Endothelial cell (in vitro differentiated cells): ENCODE measurements around the gene RET. TPM values are rescaled to one million over a fixed set of nuclear protein-coding genes. Genes with fewer than 3 reads are reported as not detected.

Experiments used
- DNase-seq: peaks from one replicate; pipeline ENCODE4 v3.0.0; 2021; ENCODE audit warnings: low spot score
- H3K27ac Mint-ChIP-seq: one replicate; pipeline ENCODE4 v1.8.0; 2021; ENCODE audit warnings: mixed read lengths, inconsistent platforms; ENCODE audit not compliant: unreplicated experiment
- H3K27me3 Mint-ChIP-seq: one replicate; pipeline ENCODE4 v1.8.0; 2021; ENCODE audit warnings: mild to moderate bottlenecking, moderate library complexity, mixed read lengths, inconsistent platforms; ENCODE audit not compliant: unreplicated experiment
- H3K36me3 Mint-ChIP-seq: one replicate; pipeline ENCODE4 v1.8.0; 2021; ENCODE audit warnings: mild to moderate bottlenecking, low read depth, mixed read lengths, inconsistent platforms; ENCODE audit not compliant: unreplicated experiment
- H3K4me1 Mint-ChIP-seq: one replicate; pipeline ENCODE4 v1.8.0; 2021; ENCODE audit warnings: mild to moderate bottlenecking, mixed read lengths, inconsistent platforms; ENCODE audit not compliant: unreplicated experiment
- H3K4me3 Mint-ChIP-seq: one replicate; pipeline ENCODE4 v1.8.0; 2021; ENCODE audit warnings: mild to moderate bottlenecking, mixed read lengths, inconsistent platforms; ENCODE audit not compliant: unreplicated experiment
- H3K9me3 Mint-ChIP-seq: one replicate; pipeline ENCODE4 v1.8.0; 2021; ENCODE audit warnings: mixed read lengths, inconsistent platforms; ENCODE audit not compliant: unreplicated experiment
- CTCF ChIP-seq: fragments of 200-600 bp; sonication (generic); IDR thresholded peaks from one replicate; pipeline ENCODE4 v1.5.0; 2021; ENCODE audit warnings: antibody characterized with exemption; ENCODE audit not compliant: unreplicated experiment
- long read RNA-seq: library from polyadenylated mRNA; unstranded; transcript quantifications from one replicate; pipeline ENCODE4 v2.0.0, GENCODE V29; 2020; ENCODE audit not compliant: unreplicated experiment
- total RNA-seq: library from RNA; stranded (reverse); fragmentation: NEBNext Ultra II Directional; extraction: Animal tissue kit (Norgen Biotek cat#: 25700); gene quantifications from one replicate; pipeline ENCODE4 v1.2.1, GENCODE V29; 2021; ENCODE audit not compliant: unreplicated experiment

RET gene
- 0.28 TPM for total RNA-seq
- long read RNA-seq: 0 reads

GRCh38 chr10:43076876-43077420 is at the start of gene RET:
TSS of gene RET (plus strand) at chr10:43077069. CDS start at chr10:43077259, 190 bp downstream.
- H3K9me3 Mint-ChIP-seq: no peaks in the 10 kb centered on the region
- peak within 1 kb of the TSS; percentile 51 for H3K4me3 Mint-ChIP-seq
- no peaks in the 10 kb centered on the region for H3K4me1 Mint-ChIP-seq
- H3K27ac Mint-ChIP-seq: peak within 1 kb of the TSS; percentile 24
- DNase-seq: peak; percentile 35
- H3K27me3 Mint-ChIP-seq: peaks cover 32% of the 10 kb centered on the region
- no peaks in the 10 kb centered on the region for H3K36me3 Mint-ChIP-seq
- no peak for TF ChIP-seq CTCF

DNA sequence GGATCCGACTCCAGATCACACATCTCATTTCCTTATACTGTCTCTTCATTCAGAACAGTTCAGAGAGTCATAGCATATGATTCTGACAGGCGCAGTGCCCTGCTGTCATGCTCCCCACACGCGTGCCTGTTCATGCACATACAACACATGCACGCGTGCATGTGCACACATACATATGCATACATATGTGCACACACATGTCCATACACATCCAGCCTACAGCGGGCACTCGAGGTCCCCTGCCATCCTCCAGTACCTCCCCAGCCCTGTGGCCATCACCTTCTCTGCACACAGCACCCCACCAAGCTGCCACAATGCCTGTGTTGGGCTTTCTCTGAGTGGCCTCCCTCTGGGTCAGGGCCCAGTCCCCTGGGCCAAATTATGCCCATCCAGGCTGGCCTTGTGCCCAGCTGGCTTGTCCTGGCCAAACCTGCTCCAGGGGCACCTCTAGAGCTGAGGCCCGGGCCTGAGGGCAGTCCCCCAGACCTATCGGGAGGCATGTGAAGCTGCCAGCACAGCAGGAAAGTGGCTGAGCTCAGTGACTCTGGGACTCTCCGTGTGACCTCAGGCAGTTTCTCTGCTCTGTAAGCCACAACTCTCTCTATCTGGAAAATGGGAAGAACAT is 49.4 kb upstream of the RET start:
- Mint-ChIP-seq H3K9me3 (peaks cover 6% of the 10 kb centered on the region), H3K4me3 (no peak overlapping the region), H3K27me3 (peaks cover 8% of the 10 kb centered on the region), H3K27ac (no peak overlapping the region), H3K36me3 (peaks cover 4% of the 10 kb centered on the region), H3K4me1 (peaks cover 12% of the 10 kb centered on the region)
- DNase-seq: no peak
- no peak for TF ChIP-seq CTCF

DNA sequence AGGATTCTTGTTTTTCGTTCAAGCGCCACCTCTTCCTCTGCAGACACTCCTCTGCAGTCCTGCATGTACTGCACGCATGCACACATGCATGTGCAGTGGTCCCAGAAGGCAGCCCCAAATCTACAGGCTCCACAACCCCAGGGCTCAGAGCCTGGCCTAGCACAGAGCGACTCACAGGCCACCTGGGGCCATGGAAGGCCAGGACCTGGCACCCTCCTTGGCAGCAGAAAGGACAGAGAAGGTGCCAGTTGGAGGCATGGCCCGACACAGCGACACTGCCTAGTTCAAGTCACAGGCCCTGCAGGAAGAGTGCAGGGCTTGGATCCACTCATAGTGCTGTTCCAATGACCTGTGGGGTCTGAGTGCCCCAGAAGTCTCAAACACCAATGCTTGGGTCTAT is 48.7 kb upstream of the RET start:
- TF ChIP-seq CTCF: no peak
- H3K4me3 Mint-ChIP-seq: no peak overlapping the region
- H3K4me1 Mint-ChIP-seq: peaks cover 11% of the 10 kb centered on the region
- peaks cover 6% of the 10 kb centered on the region for H3K9me3 Mint-ChIP-seq
- H3K27me3 Mint-ChIP-seq: peaks cover 8% of the 10 kb centered on the region
- no peak for DNase-seq
- H3K27ac Mint-ChIP-seq: no peak overlapping the region
- peaks cover 4% of the 10 kb centered on the region for H3K36me3 Mint-ChIP-seq

GRCh38 chr10:43029043-43029442 is 47.8 kb upstream of the RET start:
- Mint-ChIP-seq H3K27me3 (peaks cover 5% of the 10 kb centered on the region), H3K4me3 (peak overlapping the region; percentile 26), H3K9me3 (peaks cover 2% of the 10 kb centered on the region), H3K27ac (no peak overlapping the region), H3K36me3 (peaks cover 1% of the 10 kb centered on the region), H3K4me1 (peaks cover 11% of the 10 kb centered on the region)
- no peak for DNase-seq
- TF ChIP-seq CTCF: no peak

DNA sequence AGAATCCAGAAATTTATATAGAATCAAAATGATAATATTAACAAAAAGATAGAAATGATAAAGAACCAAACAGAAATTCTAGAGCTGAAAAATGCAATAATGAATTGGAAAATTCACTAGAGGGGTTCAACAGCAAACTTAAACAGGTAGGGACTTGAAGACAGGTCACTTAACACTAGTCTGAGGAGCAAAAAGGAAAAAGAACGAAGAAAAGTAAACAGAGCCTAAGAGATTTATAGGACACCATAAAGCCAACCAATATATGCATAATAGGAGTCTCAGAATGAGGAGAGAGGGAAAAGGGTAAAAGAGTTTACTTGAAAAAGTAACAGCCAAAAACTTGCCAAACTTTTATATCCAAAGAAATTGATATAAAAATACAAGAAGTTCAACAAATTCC is 44.3 kb upstream of the RET start:
- Mint-ChIP-seq H3K27me3 (no peaks in the 10 kb centered on the region), H3K4me1 (no peaks in the 10 kb centered on the region)

More for the DNA sequence above, 44.3 kb upstream of the RET start:
- DNase-seq: no peak
- Mint-ChIP-seq H3K9me3 (no peaks in the 10 kb centered on the region), H3K27ac (no peak overlapping the region), H3K4me3 (no peak overlapping the region), H3K36me3 (no peaks in the 10 kb centered on the region)
- TF ChIP-seq CTCF: no peak
